GM23338 (cell line): ENCODE results near the gene DYNC2H1. TPM values are rescaled to one million over a fixed set of nuclear protein-coding genes. Genes with fewer than 3 reads are reported as not detected.

Experiments
- ATAC-seq: fragments of 200-7000 bp; cut with Tn5 transposase; 3 replicates; pipeline ENCODE4 v1.9.1; 2020
- DNase-seq: peaks from one replicate; pipeline ENCODE4 v3.0.0-alpha.2; 2015; ENCODE audit warnings: low spot score
- H2AFZ ChIP-seq: fragments of 200-600 bp; sonication (generic); 2 replicates; pipeline ENCODE4 v1.8.0; 2016; ENCODE audit warnings: antibody characterized with exemption, mild to moderate bottlenecking, moderate library complexity
- H3F3A ChIP-seq: fragments of 200-600 bp; sonication (generic); replicated peaks from 2 replicates; pipeline ENCODE4 v1.8.0; 2017; ENCODE audit warnings: antibody characterized with exemption, mixed run types, low read depth
- H3K27ac ChIP-seq: fragments of 200-600 bp; sonication (generic); 2 replicates; pipeline ENCODE4 v1.6.1; 2016; ENCODE audit warnings: low read depth
- H3K27me3 ChIP-seq: fragments of 200-600 bp; sonication (generic); 2 replicates; pipeline ENCODE4 v1.8.0; 2016; ENCODE audit warnings: mild to moderate bottlenecking, mixed run types, moderate library complexity; ENCODE audit not compliant: insufficient read depth
- H3K36me3 ChIP-seq: fragments of 200-600 bp; sonication (generic); 2 replicates; pipeline ENCODE4 v1.8.0; 2016; ENCODE audit warnings: mild to moderate bottlenecking; ENCODE audit not compliant: insufficient read depth
- H3K4me1 ChIP-seq: fragments of 200-600 bp; sonication (generic); 2 replicates; pipeline ENCODE4 v1.8.0; 2016; ENCODE audit warnings: mild to moderate bottlenecking, moderate library complexity; ENCODE audit not compliant: insufficient read depth
- H3K4me2 ChIP-seq: fragments of 200-600 bp; sonication (generic); 2 replicates; pipeline ENCODE4 v1.7.1; 2017; ENCODE audit warnings: mixed run types
- H3K4me3 ChIP-seq: fragments of 200-600 bp; sonication (generic); 2 replicates; pipeline ENCODE4 v1.6.1; 2016; ENCODE audit warnings: mixed run types
- H3K79me2 ChIP-seq: fragments of 200-600 bp; sonication (generic); replicated peaks from 2 replicates; pipeline ENCODE4 v1.8.0; 2017; ENCODE audit warnings: mild to moderate bottlenecking; ENCODE audit not compliant: insufficient read depth
- H3K9me2 ChIP-seq: fragments of 200-600 bp; sonication (generic); 2 replicates; pipeline ENCODE4 v1.8.0; 2017; ENCODE audit not compliant: insufficient read depth
- H4K20me1 ChIP-seq: fragments of 200-600 bp; sonication (generic); replicated peaks from 2 replicates; pipeline ENCODE4 v1.8.0; 2017; ENCODE audit warnings: mild to moderate bottlenecking; ENCODE audit not compliant: insufficient read depth
- H3K27ac Mint-ChIP-seq: 2 replicates; pipeline ENCODE4 v1.8.0; 2020; ENCODE audit warnings: inconsistent platforms, mild to moderate bottlenecking, moderate library complexity, mixed read lengths
- H3K27me3 Mint-ChIP-seq: 3 replicates; pipeline ENCODE4 v1.8.0; 2022; ENCODE audit warnings: low read depth, mild to moderate bottlenecking, moderate library complexity, mixed read lengths, inconsistent platforms; ENCODE audit not compliant: insufficient read depth, poor library complexity
- H3K36me3 Mint-ChIP-seq: 3 replicates; pipeline ENCODE4 v1.8.0; 2021; ENCODE audit warnings: low read depth, mild to moderate bottlenecking, inconsistent platforms, moderate library complexity, mixed read lengths
- H3K4me1 Mint-ChIP-seq: 3 replicates; pipeline ENCODE4 v1.8.0; 2020; ENCODE audit warnings: mild to moderate bottlenecking, inconsistent platforms, mixed read lengths
- H3K4me3 Mint-ChIP-seq: 3 replicates; pipeline ENCODE4 v1.8.0; 2021; ENCODE audit warnings: moderate library complexity, mild to moderate bottlenecking, inconsistent platforms, mixed read lengths
- H3K9me3 Mint-ChIP-seq: 3 replicates; pipeline ENCODE4 v1.8.0; 2020; ENCODE audit warnings: moderate library complexity, mild to moderate bottlenecking, inconsistent platforms, mixed read lengths
- CTCF ChIP-seq, 2 experiments: fragments of 200-600 bp in 1 of 2; sonication (generic) in 1 of 2; conservative IDR thresholded peaks; 2 replicates each; pipeline versions ENCODE4 v1.5.1 to v1.6.1; 2016 to 2017; ENCODE audit warnings: antibody characterized with exemption in 2 of 2, low read depth in 2 of 2, mild to moderate bottlenecking in 2 of 2, moderate library complexity in 1 of 2
- EZH2phosphoT487 ChIP-seq: fragments of 200-600 bp; sonication (generic); IDR thresholded peaks from one replicate; pipeline ENCODE4 v1.8.1; 2018; ENCODE audit warnings: antibody characterized with exemption; ENCODE audit not compliant: unreplicated experiment
- JUNB ChIP-seq: IDR thresholded peaks from one replicate; pipeline ENCODE4 v1.6.1; 2016; ENCODE audit warnings: antibody characterized with exemption; ENCODE audit not compliant: unreplicated experiment
- NANOG ChIP-seq: IDR thresholded peaks from 2 replicates; pipeline ENCODE4 v1.6.1; 2016; ENCODE audit warnings: antibody characterized with exemption, borderline replicate concordance
- POLR2AphosphoS5 ChIP-seq: IDR thresholded peaks from 2 replicates; pipeline ENCODE4 v1.6.1; 2016; ENCODE audit warnings: antibody characterized with exemption, low read depth
- REST ChIP-seq: IDR thresholded peaks from one replicate; pipeline ENCODE4 v1.6.1; 2018; ENCODE audit warnings: antibody characterized with exemption; ENCODE audit not compliant: unreplicated experiment
- STAT1 ChIP-seq: IDR thresholded peaks from one replicate; pipeline ENCODE4 v1.6.1; 2016; ENCODE audit warnings: antibody characterized with exemption; ENCODE audit not compliant: unreplicated experiment
- ZNF331 ChIP-seq: fragments of 250-450 bp; sonication (Bioruptor Pico); IDR thresholded peaks from 2 replicates; pipeline ENCODE4 v1.5.0; 2020; ENCODE audit warnings: low read depth, mild to moderate bottlenecking, moderate library complexity
- polyA plus RNA-seq: library from polyadenylated mRNA; unstranded; fragments of >200 nt; fragmentation: Nextera tagmentation; extraction: Ambion mirVana; gene quantifications from 2 replicates; pipeline ENCODE4 v1.2.1, GENCODE V29; 2016
- total RNA-seq: library from RNA; depleted of rRNA; stranded (reverse); fragments of >200 nt; shearing (Covaris generic); gene quantifications from 2 replicates; pipeline ENCODE4 v1.2.3, GENCODE V29; 2014

DYNC2H1 gene
- total and polyA plus RNA-seq, 2 experiments from 2014 or later, result 19.3 to 22.5 TPM

- TF ChIP-seq CTCF (conservative IDR thresholded peaks at IDR 0.05; ENCODE audit: low read depth in 2 of 2) (no peak), REST (no peak), EZH2phosphoT487 (no peak), ZNF331 (CRISPR knock-in tag) (no peak), JUNB (no peak), NANOG (no peak), POLR2AphosphoS5 (no peak), STAT1 (no peak)
These were observed 207.9 kb downstream of the DYNC2H1 start (continued) for GRCh38 chr11:103317118-103317517.

- H3K4me3 ChIP-seq, result no peak overlapping the region
- ATAC-seq (no peak), DNase-seq (no peak)
- Mint-ChIP-seq H3K4me1 (peaks cover 5% of the 10 kb centered on the region; the same call in 2 of the 3 replicates), H3K4me3 (no peak overlapping the region), H3K36me3 (no peaks in the 10 kb centered on the region; the same call in 2 of the 3 replicates), H3K27ac (no peak overlapping the region), H3K9me3 (no peaks in the 10 kb centered on the region), H3K27me3 (no peaks in the 10 kb centered on the region)
- H3K27ac ChIP-seq, result no peak overlapping the region
- H3K9me2 ChIP-seq, result no peaks in the 10 kb centered on the region
- no peak for TF ChIP-seq REST
- H3K27me3 ChIP-seq, result no peaks in the 10 kb centered on the region
- no peaks in the 10 kb centered on the region for H3K79me2 ChIP-seq
- H3K36me3 ChIP-seq, result no peaks in the 10 kb centered on the region
- H3K4me1 ChIP-seq, result no peaks in the 10 kb centered on the region
- no peaks in the 10 kb centered on the region for H3F3A ChIP-seq
- no peaks in the 10 kb centered on the region for H4K20me1 ChIP-seq
- H3K4me2 ChIP-seq, result no peak overlapping the region
- no peak overlapping the region for H2AFZ ChIP-seq
These were observed 213.6 kb downstream of the DYNC2H1 start for GRCh38 chr11:103322821-103323220.
